Caco-2 (cell line): ENCODE measurements around the gene PIM2. TPM values are rescaled to one million over a fixed set of nuclear protein-coding genes. Genes with fewer than 3 reads are reported as not detected.

Experiments used
- BruUV-seq: library from RNA; stranded (reverse); fragments of 400-500 nt; replicated peaks from 2 replicates; lab custom pipeline; 2021; lab: Mats Ljungman, UMichigan
- CTCF ChIA-PET: fragments of 300-600 bp; sonication (Branson Sonifier 250); formaldehyde crosslinking; loops from one replicate; lab custom pipeline; 2022; ENCODE audit warnings: antibody characterized with exemption; lab: Charles Lee
- POLR2A ChIA-PET: fragments of 300-600 bp; sonication (Branson Sonifier 250); formaldehyde crosslinking; loops from one replicate; lab custom pipeline; 2022; ENCODE audit warnings: antibody characterized with exemption; lab: Charles Lee
- DNase-seq, 2 experiments: peaks; one replicate each; pipeline versions ENCODE4 v3.0.0 to v3.0.0-alpha.2; 2020 to 2022
- H3K27me3 ChIP-seq: replicated peaks from 2 replicates; pipeline ENCODE4 v1.6.0; 2011; ENCODE audit warnings: low read length; ENCODE audit not compliant: control insufficient read depth, insufficient read depth
- H3K36me3 ChIP-seq: 2 replicates; pipeline ENCODE4 v1.5.1; 2011; ENCODE audit warnings: low read length; ENCODE audit not compliant: control insufficient read depth, insufficient read depth
- H3K4me1 ChIP-seq: fragments of 250-450 bp; sonication (Bioruptor Pico); 2 replicates; pipeline ENCODE4 v1.5.1; 2020; ENCODE audit warnings: mild to moderate bottlenecking
- H3K4me3 ChIP-seq: 2 replicates; pipeline ENCODE4 v1.5.1; 2011; ENCODE audit warnings: low read depth, mild to moderate bottlenecking, control low read depth, low read length
- H3K9me3 ChIP-seq: fragments of 250-450 bp; sonication (Bioruptor Pico); 2 replicates; pipeline ENCODE4 v1.5.1; 2020; ENCODE audit warnings: mild to moderate bottlenecking, moderate library complexity
- H3K27ac Mint-ChIP-seq: one replicate; pipeline ENCODE4 v1.8.0; 2022; ENCODE audit warnings: mixed read lengths; ENCODE audit not compliant: unreplicated experiment
- H3K27me3 Mint-ChIP-seq: one replicate; pipeline ENCODE4 v1.8.0; 2022; ENCODE audit warnings: mixed read lengths; ENCODE audit not compliant: insufficient read depth, unreplicated experiment
- H3K36me3 Mint-ChIP-seq: one replicate; pipeline ENCODE4 v1.8.0; 2022; ENCODE audit warnings: mild to moderate bottlenecking, mixed read lengths; ENCODE audit not compliant: insufficient read depth, unreplicated experiment
- H3K4me1 Mint-ChIP-seq: one replicate; pipeline ENCODE4 v1.8.0; 2022; ENCODE audit warnings: low read depth, mixed read lengths; ENCODE audit not compliant: unreplicated experiment
- H3K4me3 Mint-ChIP-seq: one replicate; pipeline ENCODE4 v1.8.0; 2022; ENCODE audit warnings: mild to moderate bottlenecking, moderate library complexity, mixed read lengths; ENCODE audit not compliant: unreplicated experiment
- H3K9me3 Mint-ChIP-seq: one replicate; pipeline ENCODE4 v1.8.0; 2022; ENCODE audit warnings: mixed read lengths; ENCODE audit not compliant: unreplicated experiment
- intact Hi-C: fragments of 100-400 bp; cut with micrococcal nuclease; formaldehyde crosslinking; loops from one replicate; pipeline ENCODE4 v1.10.0; 2022; ENCODE audit not compliant: unreplicated experiment
- total RNA-seq: library from RNA; stranded (reverse); gene quantifications from 2 replicates; pipeline ENCODE4 v1.2.3, GENCODE V29; 2022
- TF ChIP-seq, protein P1 (sequence below), 2 experiments: fragments of 200-600 bp in 1 of 2; IDR thresholded peaks; 1 replicate in 1 of 2; 2 replicates in 1 of 2; pipeline versions ENCODE4 v1.5.1 to v1.8.0; 2011 to 2022; ENCODE audit warnings: antibody characterized with exemption in 1 of 2, control low read depth in 1 of 2, inconsistent platforms in 1 of 2, low read depth in 1 of 2, low read length in 1 of 2, mild to moderate bottlenecking in 1 of 2, moderate library complexity in 1 of 2; ENCODE audit not compliant: insufficient read depth in 1 of 2, severe bottlenecking in 1 of 2, unreplicated experiment in 1 of 2

PIM2 gene
- total RNA-seq, 1 experiment from 2014 or later, result 12.0 TPM

DNA sequence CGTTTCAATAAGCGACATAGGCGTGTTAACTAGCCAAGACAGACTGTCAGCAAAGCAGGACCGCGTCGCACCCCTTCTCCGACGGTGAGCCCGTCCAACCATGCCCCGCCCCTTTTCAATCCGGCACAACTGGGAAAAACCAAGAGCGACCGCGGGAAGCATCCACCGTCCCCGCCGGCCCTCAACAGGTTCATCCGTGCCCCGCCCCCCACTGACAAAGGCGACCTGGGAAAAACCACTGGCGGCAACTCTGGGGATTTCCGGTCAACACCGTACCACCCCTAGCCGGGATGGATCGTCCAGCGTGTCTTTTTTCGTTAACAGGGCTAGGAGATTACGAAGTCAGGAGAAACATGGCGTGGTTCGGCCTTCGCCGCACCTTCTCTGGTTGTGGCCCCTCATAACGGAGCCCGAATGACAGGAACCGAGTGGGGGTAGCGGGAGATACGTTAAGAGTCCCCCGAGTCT, 21.6 kb downstream of the PIM2 start:
- Histone ChIP-seq H3K27me3 (no peaks in the 10 kb centered on the region), H3K9me3 (no peaks in the 10 kb centered on the region), H3K4me3 (peak overlapping the region; percentile 90), H3K36me3 (no peaks in the 10 kb centered on the region; the same call in 1 of the 2 replicates), H3K4me1 (no peaks in the 10 kb centered on the region)
- no TSS peak for BruUV-seq
- no peaks in the 10 kb centered on the region for H3K27me3 Mint-ChIP-seq
- H3K9me3 Mint-ChIP-seq, result no peaks in the 10 kb centered on the region
- ChIA-PET POLR2A (interaction anchor here (0.8 to 1.6 kb wide), 8 partner anchors 15 to 221 kb away, joined by 3 to 24 read pairs (median 6); partner anchors contain the start of genes GRIPAP1, HDAC6 and SLC35A2), CTCF (interaction anchor here (0.6 to 1.6 kb wide), 2 partner anchors 15 to 266 kb away, joined by 3 to 4 read pairs; partner anchors contain the start of gene SLC35A2)
- DNase-seq, result peak; percentile 86 to 87
- intact Hi-C loops, result loop anchor here (5.0 kb wide), 2 partner anchors 95 to 145 kb away; partner anchors contain the start of genes HDAC6 and TFE3
- TF ChIP-seq, protein P1, sequence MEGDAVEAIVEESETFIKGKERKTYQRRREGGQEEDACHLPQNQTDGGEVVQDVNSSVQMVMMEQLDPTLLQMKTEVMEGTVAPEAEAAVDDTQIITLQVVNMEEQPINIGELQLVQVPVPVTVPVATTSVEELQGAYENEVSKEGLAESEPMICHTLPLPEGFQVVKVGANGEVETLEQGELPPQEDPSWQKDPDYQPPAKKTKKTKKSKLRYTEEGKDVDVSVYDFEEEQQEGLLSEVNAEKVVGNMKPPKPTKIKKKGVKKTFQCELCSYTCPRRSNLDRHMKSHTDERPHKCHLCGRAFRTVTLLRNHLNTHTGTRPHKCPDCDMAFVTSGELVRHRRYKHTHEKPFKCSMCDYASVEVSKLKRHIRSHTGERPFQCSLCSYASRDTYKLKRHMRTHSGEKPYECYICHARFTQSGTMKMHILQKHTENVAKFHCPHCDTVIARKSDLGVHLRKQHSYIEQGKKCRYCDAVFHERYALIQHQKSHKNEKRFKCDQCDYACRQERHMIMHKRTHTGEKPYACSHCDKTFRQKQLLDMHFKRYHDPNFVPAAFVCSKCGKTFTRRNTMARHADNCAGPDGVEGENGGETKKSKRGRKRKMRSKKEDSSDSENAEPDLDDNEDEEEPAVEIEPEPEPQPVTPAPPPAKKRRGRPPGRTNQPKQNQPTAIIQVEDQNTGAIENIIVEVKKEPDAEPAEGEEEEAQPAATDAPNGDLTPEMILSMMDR (IDR thresholded peaks at IDR 0.05; ENCODE audit: insufficient read depth in 1 of 2, low read depth in 1 of 2, low read length in 1 of 2, severe bottlenecking in 1 of 2, unreplicated experiment in 1 of 2), result no peak
- H3K27ac Mint-ChIP-seq, result peak overlapping the region; percentile 98
- H3K36me3 Mint-ChIP-seq, result peaks cover 35% of the 10 kb centered on the region
- H3K4me1 Mint-ChIP-seq, result no peaks in the 10 kb centered on the region
- H3K4me3 Mint-ChIP-seq, result peak overlapping the region; percentile 89

DNA sequence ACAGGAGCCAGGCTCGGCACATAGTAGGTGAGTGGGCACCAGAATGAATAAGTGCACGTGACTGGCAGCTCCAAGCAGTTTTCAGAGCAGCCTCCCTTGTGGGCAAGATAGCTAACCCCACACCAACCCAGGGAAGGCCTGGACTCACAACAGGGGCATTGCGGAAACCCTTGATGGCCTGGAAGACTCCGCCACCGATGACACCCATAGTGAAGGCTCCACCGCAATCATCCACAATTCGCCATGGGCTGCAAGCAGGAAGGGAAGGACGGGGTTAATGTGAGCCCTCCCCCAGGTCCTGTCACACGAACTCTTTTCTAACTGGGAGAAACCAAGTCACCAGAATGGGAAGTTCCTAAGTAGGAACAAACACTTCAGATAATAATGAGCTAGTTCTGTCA, 22.2 kb downstream of the PIM2 start:
- Mint-ChIP-seq H3K4me1 (no peaks in the 10 kb centered on the region), H3K9me3 (no peaks in the 10 kb centered on the region), H3K27me3 (no peaks in the 10 kb centered on the region), H3K4me3 (peak overlapping the region; percentile 89), H3K36me3 (peaks cover 30% of the 10 kb centered on the region), H3K27ac (peak overlapping the region; percentile 98)
- BruUV-seq, result no TSS peak
- ChIA-PET CTCF (interaction anchor here (0.6 to 1.6 kb wide), 2 partner anchors 15 to 294 kb away, joined by 4 read pairs; partner anchors contain the start of gene SLC35A2), POLR2A (interaction anchor here (1.1 kb wide), 1 partner anchor 95 kb away, joined by 7 read pairs; the partner anchor contains the start of gene HDAC6)
- Histone ChIP-seq H3K27me3 (no peaks in the 10 kb centered on the region), H3K4me3 (peak overlapping the region; percentile 90), H3K9me3 (no peaks in the 10 kb centered on the region), H3K36me3 (no peaks in the 10 kb centered on the region; the same call in 1 of the 2 replicates), H3K4me1 (no peaks in the 10 kb centered on the region)
- TF ChIP-seq, protein P1 (IDR thresholded peaks at IDR 0.05; ENCODE audit: insufficient read depth in 1 of 2, low read depth in 1 of 2, low read length in 1 of 2, severe bottlenecking in 1 of 2, unreplicated experiment in 1 of 2), result no peak
- DNase-seq, result no peak
- intact Hi-C loops, result loop anchor here (5.0 kb wide), 2 partner anchors 94 to 146 kb away; partner anchors contain the start of genes HDAC6 and TFE3

DNA sequence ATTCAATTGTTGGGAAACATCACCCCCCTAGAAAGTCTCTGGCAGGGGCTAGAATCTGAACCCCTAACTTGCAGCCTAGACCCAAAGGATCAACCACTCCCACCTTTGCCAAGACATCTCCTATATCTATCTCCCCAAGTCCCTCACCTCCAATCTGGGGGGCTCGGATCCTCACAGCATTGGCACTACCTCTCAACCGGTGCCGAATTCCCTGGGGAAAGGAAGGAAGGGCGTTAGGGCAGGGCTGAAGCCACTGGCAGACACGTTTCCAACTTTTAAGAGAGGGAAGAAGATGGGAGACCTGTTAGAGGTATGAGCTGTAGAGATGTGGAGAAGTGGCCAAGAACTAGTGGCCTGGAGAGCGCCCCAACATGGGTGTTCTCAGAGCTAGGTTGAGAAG, 23.9 kb downstream of the PIM2 start:
- Histone ChIP-seq H3K36me3 (no peaks in the 10 kb centered on the region), H3K27me3 (no peaks in the 10 kb centered on the region), H3K4me3 (no peak overlapping the region), H3K4me1 (no peaks in the 10 kb centered on the region), H3K9me3 (no peaks in the 10 kb centered on the region)
- Mint-ChIP-seq H3K9me3 (no peaks in the 10 kb centered on the region), H3K27ac (no peak overlapping the region), H3K4me3 (no peak overlapping the region), H3K27me3 (no peaks in the 10 kb centered on the region), H3K36me3 (peaks cover 30% of the 10 kb centered on the region), H3K4me1 (peaks cover 9% of the 10 kb centered on the region)
- TF ChIP-seq, protein P1 (IDR thresholded peaks at IDR 0.05; ENCODE audit: insufficient read depth in 1 of 2, low read depth in 1 of 2, low read length in 1 of 2, severe bottlenecking in 1 of 2, unreplicated experiment in 1 of 2), result no peak
- intact Hi-C loops, result loop anchor here (5.0 kb wide), 2 partner anchors 93 to 147 kb away; partner anchors contain the start of genes HDAC6 and TFE3
- CTCF ChIA-PET, result no interaction called here
- BruUV-seq, result no TSS peak
- POLR2A ChIA-PET, result no interaction called here
- no peak for DNase-seq
